NCI-H446 (cell line): ENCODE results near the gene SNRNP70.
"Not testable (repeated sequence)": the region's sequence is repeated elsewhere in the genome, so short reads cannot be mapped to it uniquely, and the experiment has no call there.

Experiments used
- DNase-seq, 2 experiments: peaks; one replicate each; lab custom pipeline; 2025; lab: John Stamatoyannopoulos, UW

The SNRNP70 gene, protein sequence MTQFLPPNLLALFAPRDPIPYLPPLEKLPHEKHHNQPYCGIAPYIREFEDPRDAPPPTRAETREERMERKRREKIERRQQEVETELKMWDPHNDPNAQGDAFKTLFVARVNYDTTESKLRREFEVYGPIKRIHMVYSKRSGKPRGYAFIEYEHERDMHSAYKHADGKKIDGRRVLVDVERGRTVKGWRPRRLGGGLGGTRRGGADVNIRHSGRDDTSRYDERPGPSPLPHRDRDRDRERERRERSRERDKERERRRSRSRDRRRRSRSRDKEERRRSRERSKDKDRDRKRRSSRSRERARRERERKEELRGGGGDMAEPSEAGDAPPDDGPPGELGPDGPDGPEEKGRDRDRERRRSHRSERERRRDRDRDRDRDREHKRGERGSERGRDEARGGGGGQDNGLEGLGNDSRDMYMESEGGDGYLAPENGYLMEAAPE

DNA sequence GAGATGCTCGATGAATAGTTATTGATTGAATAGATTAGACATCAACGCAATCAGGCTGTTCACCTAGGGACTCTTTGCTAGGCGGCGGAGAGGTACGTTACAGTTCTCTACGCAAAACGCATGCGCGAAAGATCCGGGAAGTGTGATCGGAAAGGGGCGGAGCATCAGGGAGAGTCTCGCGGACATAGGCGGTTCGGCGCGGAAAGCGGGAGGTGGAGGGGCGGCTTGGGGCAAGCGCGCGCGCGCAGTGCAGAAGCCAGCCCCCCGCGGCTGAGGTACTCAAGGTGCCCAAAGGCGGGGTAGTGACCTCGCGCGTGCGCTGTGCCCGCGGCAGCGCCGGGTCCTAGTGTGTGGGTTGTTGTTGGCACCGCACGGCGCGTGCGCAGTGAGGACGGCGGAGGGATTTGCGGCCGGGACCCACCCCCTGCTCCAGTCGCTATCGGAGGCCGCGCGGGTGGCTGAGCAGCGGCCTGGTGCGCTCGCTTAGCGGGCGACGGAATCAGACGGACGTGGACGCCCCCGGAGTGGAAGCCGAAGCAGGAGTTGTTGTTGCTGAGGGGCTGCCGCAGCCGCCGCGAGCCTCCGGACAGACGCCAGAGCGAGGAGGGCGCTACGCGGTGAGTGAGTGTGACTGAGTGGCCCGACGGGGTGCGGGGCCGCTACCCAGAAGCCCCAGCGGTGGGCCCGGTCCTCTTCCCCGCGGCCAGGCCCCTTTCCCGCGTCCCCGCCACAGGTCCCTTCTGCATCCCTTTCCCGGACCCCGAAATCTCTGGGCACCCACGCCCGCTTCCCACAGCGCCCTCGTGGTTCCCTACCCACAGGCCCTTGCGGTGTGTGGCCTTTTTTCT is at the start of gene SNRNP70:
SNRNP70 (plus strand) TSS at position 432 of the 848 bp plus-strand sequence. CDS start 964 bp downstream, outside the sequence.
- DNase-seq: peak; percentile 99 to 100

DNA sequence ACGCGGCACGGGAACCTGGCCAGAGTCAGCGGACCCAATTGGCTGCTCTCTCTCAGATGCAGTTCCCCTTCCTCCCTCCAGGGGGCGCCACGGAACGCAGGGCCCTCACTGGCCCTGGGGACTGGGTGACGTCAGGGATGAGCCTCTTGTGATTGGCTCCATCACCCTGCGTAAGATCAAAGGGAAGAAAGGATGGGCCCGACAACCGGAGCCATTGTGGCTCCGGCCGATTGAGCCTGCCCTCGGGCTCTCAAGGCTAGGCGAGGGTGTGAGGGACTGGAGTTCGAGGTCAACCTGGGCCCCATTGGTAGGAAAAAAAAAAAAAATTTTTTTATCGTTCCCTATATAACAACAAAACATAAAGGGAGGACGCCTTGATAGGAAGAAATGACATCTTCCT is 48.4 kb upstream of the SNRNP70 start, which contains the start of gene CGB1:
CGB1 (minus strand) TSS at position 81 of the 400 bp plus-strand sequence. CDS start 184 bp downstream, outside the sequence.
- DNase-seq: peak in 1 of 2 experiments; percentile 40

DNA sequence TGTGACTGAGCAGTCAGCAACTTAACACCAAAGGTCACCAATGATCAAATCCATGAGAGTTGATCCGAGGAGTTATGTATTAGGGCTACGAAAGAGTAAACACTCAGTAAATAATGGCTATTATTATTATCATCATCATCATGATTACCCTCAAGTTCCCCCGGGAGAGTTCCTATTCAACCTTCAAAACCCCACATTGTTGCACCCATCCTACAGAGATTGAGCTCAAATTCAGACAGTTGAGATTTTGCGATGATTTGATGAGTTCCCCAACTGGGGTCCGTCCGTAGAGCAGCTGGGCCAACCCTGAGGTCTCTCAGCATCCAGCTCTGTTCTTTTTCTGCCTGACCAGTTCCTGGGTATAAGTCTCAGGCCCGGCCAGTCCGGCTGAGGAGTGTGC is 47.1 kb upstream of the SNRNP70 start:
- DNase-seq: not testable (repeated sequence)

DNA sequence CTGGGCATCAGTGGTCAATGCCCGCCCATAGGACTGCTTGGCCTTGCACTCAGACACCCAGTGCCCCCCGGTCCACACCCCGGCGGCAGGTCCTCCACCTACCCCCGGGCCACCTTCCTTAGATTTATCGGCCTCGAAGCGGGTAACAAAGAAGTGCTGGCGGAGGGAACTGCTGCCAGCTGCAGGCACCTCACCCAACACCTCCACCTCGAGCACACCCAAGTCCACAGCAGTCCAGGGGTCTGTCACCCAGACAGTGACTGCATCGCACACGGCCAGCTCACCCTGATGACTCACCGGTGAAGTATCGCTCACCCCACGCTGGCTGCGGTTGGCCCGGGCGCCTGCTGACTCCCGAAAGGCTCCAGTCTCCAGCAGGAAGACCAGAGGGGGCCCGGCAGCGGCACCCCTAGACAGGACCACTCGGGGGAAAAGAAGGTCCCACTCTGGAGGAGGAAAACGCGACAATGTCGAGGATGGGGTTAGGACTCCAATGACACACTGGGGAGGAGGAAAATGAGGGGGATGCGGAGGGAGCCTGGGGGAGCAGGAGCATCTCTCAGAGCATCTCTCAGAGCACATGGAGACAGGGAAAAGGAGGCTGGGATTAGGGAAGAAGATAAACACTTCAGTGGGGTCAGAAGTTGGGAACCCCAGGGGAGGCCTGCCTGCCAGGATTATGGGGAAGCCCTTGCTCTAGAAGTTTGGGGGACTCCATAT is 46.5 kb upstream of the SNRNP70 start:
- not testable (repeated sequence) for DNase-seq

DNA sequence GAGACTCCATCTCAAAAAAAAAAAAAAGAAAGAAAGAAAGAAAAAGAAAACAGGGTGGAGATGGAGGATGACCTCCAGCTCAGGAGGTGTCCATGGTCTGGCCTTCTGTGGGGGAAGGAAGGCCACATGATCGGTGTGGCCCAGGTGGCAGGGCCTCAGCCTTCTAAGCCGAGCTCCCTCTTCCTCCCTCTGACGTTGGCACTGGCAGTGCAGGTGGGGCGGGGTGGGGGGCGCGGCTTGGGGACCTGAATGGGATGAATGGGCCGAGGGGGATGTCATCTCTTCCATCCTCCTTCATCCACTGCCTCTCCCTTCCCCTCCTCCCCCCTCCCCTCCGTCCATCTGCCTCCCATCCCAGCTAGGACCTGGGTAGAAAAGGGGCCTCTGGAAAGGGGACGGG is 45.5 kb upstream of the SNRNP70 start:
- DNase-seq: not testable (repeated sequence)

DNA sequence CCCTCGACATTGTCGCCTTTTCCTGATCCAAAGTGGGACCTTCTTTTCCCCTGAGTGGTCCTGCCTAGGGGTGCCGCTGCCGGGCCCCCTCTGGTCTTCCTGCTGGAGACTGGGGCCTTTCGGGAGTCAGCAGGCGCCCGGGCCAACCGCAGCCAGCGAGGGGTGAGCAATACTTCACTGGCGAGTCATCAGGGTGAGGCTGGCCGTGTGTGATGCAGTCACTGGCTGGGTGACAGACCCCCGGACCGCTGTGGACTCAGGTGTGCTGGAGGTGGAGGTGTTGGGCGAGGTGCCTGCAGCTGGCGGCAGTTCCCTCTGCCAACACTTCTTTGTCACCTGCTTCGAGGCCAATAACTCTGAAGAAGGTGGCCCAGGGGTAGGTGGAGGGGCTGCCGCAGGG is 43.1 kb upstream of the SNRNP70 start:
- no peak for DNase-seq

DNA sequence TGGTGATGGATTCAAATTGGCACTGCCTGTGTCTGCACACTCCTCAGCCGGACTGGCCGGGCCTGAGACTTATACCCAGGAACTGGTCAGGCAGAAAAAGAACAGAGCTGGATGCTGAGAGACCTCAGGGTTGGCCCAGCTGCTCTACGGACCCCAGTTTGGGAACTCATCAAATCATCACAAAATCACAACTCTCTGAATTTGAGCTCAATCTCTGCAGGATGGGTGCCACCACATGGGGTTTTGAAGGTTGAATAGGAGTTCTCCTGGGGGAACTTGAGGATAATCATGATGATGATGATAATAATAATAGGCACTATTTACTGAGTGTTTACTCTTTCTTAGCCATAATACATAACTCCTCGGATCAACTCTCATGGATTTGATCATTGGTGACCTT is 42.6 kb upstream of the SNRNP70 start:
- DNase-seq: not testable (repeated sequence)

DNA sequence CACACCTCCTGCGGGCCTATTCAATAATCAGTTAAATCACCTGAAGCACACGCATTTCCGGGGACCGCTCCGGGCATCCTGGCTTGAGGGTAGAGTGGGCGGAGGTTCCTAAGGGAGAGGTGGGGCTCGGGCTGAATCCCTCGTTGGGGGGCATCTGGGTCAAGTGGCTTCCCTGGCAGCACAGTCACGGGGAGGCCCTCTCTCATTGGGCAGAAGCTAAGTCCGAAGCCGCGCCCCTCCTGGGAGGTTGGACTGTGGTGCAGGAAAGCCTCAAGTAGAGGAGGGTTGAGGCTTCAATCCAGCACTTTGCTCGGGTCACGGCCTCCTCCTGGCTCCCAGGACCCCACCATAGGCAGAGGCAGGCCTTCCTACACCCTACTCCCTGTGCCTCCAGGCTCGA is 41.7 kb upstream of the SNRNP70 start, which contains the start of gene CGB5:
CGB5 (plus strand) TSS at position 301 of the 400 bp plus-strand sequence. CDS start 362 bp downstream, outside the sequence.
- DNase-seq: not testable (repeated sequence)

DNA sequence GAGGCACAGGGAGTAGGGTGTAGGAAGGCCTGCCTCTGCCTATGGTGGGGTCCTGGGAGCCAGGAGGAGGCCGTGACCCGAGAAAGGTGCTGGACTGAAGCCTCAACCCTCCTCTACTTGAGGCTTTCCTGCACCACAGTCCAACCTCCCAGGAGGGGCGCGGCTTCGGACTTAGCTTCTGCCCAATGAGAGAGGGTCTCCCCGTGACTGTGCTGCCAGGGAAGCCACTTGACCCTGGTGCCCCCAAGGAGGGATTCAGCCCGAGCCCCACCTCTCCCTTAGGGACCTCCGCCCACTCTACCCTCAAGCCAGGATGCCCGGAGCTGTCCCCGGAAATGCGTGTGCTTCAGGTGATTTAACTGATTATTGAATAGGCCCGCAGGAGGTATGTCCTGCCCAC is 36.2 kb upstream of the SNRNP70 start, which contains the start of gene CGB8:
CGB8 (minus strand) TSS at position 101 of the 400 bp plus-strand sequence. CDS start 372 bp downstream, outside the sequence.
- DNase-seq: not testable (repeated sequence)

DNA sequence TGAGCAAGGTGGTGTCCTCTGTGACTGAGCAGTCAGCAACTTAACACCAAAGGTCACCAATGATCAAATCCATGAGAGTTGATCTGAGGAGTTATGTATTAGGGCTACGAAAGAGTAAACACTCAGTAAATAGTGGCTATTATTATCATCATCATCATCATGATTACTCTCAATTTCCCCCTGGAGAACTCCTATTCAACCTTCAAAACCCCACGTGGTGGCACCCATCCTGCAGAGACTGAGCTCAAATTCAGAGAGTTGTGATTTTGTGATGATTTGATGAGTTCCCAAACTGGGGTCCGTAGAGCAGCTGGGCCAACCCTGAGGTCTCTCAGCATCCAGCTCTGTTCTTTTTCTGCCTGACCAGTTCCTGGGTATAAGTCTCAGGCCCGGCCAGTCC is 35.4 kb upstream of the SNRNP70 start:
- not testable (repeated sequence) for DNase-seq

DNA sequence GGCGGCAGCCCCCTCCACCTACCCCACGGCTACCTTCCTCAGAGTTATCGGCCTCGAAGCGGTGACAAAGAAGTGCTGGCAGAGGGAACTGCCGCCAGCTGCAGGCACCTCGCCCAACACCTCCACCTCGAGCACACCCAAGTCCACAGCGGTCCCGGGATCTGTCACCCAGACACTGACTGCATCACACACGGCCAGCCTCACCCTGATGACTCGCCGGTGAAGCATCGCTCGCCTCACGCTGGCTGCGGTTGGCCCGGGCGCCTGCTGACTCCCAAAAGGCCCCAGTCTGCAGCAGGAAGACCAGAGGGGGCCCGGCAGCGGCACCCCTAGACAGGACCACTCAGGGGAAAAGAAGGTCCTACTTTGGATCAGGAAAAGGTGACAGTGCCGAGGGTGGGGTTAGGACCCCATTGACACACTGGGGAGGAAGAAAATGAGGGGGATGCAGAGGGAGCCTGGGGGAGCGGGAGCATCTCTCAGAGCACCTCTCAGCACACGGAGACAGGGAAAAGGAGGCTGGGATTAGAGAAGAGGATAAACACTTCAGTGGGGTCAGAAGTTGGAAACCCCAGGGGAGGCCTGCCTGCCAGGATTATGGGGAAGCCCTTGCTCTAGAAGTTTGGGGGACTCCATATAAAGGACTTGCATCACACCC is 34.7 kb upstream of the SNRNP70 start:
- not testable (repeated sequence) for DNase-seq

DNA sequence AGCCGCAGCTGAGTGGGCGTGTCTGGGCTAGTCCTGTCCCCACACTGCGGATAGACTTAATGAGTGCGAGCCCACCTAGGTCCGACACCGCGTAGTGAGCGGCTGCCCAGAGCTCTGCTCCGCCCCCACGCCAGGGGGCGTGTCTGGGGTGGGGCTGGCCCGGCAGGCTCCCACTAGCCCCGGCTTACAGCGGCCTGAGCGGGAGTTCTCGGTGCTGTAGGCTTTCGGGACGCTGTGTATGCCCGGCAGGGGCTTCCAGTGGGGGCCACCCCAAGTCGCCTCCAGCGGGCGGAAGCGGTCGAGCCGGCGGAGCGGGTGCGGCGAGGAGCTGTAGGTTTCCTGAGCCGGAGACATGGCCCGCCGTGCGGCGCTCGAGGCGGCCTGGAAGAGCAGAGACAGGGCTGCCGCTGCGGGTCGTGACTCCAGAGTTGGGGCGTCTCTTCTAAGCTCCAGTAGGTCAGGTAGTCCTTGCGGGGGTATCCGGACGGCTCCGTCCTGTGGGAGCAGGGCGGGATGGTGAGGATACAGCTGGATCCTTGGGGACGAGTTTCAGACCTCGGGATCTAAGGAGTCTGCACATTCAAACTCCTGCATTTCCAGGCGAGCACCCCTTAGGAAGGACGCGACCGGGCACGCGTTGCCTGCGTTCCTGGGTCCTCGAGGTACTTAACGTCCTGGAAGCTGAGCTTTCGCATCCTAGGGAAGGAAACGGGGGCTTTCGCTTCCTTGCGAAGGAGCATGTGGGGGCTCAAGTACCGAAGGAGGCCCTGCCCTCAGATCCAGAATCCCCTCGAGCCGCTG is 28.9 kb upstream of the SNRNP70 start:
- DNase-seq: no peak

DNA sequence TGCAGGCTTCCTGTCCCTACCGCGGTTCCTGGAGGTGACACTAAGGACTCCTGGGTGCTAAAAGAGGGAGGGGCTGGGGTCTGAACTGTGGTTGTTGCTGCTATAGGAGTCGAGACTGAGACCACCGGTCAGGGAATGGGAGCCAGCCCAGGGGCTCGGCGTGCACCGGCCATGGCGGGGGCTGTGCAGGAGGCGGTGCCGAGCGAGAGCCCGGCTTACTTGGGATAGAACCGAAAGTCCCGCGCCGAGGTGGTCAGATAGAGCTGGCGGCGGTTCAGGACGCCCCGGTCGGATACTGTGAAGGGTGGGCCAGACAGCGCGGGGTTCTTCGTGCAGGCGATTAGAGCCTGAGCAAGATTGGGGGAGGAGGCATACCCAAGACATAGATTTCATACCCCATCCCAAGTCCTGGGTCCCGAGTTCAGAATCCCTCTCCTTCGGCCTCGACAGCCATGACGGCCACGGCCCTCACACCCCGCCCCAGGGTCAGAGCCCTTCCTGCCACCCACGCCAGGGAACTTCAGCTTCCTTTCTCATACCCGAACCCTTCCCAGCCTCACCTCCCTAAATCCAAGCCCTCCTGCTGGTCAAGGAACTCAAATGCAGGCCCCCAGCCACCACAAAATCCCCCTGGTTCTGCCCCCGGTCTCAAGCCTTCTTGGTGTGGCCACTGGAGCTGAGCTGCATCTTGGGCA is 28.2 kb upstream of the SNRNP70 start:
- DNase-seq: not testable (repeated sequence)

DNA sequence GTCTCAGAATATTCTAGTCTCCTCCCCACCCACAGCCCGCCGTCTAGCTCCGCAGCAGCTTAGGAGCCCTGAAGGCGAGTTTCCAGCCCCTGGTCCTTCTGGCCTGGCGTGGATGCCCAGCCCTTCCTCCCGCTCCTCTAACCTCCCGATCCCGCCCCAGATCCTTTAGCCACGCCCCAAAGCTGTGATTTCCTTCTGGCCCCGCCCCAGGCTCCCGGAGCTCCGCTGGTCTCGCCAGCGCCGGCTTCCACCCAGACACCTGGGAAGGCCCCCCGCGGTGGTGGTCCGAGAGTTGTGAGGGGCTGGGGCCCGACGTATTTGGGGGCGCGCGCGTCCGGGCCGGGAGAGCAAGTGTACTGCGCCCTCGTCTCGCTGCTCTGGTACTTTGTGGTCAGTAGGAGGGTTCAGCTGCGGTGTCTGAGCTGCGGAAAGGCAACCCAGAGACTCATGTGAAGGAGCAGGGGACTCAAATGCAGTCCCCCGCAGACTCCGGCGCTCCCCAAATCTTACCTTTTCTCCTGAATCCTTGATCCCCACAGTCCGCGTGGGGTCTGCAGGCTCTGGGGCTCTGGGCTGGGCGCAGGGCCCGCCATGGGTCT is 27.5 kb upstream of the SNRNP70 start, which contains the start of gene CGB7:
CGB7 (minus strand) TSS at position 114 of the 599 bp plus-strand sequence. CDS start 2,374 bp downstream, outside the sequence.
- no peak for DNase-seq

DNA sequence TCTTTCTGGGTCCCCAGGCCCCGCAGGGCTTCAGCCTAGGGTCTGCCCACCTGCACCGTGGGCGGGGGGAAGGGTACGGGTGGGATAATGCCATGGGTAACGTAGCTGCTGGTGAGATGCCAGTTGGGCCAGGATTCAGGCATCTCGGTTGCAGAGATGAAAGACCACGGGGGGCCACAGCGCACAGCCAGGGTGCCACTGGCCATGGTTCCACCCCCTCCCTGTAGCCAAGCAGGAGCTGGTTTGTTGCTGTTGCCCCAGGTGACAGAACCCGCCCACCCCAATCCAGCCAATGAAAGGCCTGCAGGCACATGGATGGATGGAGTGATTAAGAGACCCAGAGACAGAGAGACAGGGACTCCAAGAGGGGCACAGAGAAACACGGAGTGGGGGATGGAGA is 26.7 kb upstream of the SNRNP70 start:
- no peak for DNase-seq

DNA sequence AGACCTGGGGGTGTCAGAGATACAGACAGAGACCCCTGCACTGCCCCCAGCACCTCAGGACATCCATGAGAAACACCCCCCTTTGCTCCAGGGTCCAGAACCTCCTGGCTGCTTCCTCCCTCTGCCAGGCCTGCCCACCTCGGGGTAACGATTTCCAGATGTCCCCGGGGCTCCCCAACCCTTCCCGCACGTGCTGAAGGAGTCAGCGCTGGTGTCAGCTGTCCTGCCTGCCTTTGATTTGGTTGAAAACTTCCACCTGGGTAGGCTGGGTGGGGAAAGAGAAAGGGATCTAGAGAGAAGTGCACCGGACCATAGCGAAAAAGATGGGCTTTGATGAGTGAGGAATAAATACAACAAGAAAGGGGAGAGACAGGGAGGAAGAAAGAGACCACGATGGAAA is 26.2 kb upstream of the SNRNP70 start:
- no peak for DNase-seq

DNA sequence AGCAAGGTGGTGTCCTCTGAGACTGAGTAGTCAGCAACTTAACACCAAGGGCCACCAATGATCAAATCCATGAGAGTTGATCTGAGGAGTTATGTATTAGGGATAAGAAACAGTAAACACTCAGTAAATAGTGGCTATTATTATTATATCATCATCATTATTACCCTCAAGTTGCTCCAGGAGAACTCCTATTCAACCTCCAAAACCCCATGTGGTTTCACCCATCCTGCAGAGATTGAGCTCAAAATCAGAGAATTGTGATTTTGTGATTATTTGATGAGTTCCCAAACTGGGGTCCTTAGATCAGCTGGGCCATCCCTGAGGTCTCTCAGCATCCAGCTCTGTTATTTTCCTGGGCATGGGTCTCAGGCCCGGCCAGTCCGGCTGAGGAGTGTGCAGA is 24.3 kb upstream of the SNRNP70 start:
- DNase-seq: no peak

DNA sequence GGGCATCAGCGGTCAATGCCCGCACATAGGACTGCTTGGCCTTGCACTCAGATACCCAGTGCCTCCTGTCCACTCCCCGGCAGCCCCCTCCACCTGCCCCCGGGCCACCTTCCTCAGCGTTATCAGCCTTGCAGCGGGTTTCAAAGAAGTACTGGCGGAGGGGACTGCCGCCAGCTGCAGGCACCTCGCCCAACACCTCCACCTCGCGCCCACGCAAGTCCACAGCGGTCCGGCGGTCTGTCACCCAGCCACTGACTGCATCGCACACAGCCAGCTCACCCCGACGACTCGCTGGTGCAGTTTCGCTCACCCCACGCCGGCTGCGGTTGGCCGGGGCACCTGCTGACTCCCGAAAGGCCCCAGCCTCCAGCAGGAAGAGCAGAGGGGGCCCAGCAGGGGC is 23.8 kb upstream of the SNRNP70 start:
- DNase-seq: no peak

DNA sequence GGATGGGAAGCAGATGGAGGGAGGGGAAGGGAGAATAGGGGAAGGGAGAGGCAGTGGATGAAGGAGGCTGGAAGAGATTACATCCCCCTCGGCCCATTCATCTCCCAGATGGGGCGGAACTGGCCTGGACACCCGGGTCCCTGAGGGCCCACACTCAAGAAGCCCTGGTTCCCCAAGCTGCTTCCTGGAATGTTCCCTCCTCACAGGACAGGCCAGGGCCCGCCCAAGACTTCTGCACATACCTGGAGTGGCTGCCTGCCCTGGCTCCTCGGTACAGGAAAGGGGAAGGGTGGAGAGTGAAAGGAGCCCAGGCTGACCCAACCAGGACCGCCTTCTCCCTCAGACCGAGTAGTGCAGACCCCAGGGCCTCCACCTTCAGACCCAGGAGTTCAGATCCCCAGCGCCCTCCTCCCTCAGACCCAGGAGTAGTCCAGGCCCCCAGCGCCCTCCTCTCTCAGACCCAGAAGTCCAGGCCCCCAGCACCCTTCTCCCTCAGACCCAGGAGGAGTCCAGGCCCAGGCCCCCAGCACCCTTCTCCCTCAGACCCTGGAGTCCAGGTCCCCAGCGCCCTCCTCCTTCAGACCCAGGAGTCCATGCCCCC is 21.1 kb upstream of the SNRNP70 start:
- DNase-seq: no peak
